GM18505 (cell line): ENCODE data around the gene BRICD5.
"Not testable (repeated sequence)": the region's sequence is repeated elsewhere in the genome, so short reads cannot be mapped to it uniquely, and the experiment has no call there.

Experiments used
- ATAC-seq: cut with Tn5 transposase; IDR thresholded peaks from one replicate; pipeline ENCODE4 v1.9.1; 2021; ENCODE audit not compliant: unreplicated experiment
- POLR2A ChIP-seq: IDR thresholded peaks from 4 replicates; pipeline ENCODE4 v1.6.1; 2011; ENCODE audit warnings: borderline replicate concordance; ENCODE audit not compliant: insufficient read depth, insufficient read length; ENCODE audit errors: extremely low read depth

Gene BRICD5

DNA sequence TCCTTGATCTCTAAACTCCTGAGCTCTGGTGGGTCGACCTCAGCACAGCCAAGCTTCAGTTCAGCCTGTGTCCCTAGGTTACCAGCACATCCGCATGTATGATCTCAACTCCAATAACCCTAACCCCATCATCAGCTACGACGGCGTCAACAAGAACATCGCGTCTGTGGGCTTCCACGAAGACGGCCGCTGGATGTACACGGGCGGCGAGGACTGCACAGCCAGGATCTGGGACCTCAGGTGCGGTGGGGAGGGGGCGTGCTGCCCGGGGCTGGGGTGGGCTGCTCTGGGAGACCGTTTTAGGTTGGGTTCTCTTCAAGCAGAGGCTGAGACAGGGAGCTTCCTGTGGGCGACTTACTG is 4.3 kb downstream of the BRICD5 start:
- TF ChIP-seq POLR2A = no peak
- no peak for ATAC-seq

DNA sequence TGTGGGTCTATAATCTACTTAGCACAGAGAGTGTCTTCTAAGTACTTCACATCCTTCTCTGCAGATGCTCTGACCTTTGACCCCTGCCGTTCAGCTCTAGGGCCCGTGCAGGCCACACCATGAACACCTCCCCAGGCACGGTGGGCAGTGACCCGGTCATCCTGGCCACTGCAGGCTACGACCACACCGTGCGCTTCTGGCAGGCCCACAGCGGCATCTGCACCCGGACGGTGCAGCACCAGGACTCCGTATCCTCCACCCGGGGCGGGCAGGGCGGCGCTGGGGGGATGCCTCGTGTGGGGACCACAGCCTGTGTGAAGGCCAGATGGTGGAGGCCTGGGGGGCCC is 4.7 kb downstream of the BRICD5 start:
- peak; percentile 9 for ATAC-seq
- no peak for TF ChIP-seq POLR2A

- ATAC-seq = peak; percentile 75
- peak; percentile 93 for TF ChIP-seq POLR2A
Measured at GRCh38 chr16:2205104-2205966, 5.3 kb downstream of the BRICD5 start, which contains the start of gene MLST8. MLST8 (plus strand) TSS chr16:2205454; CDS start chr16:2206086, 632 bp downstream.

GRCh38 chr16:2204416-2205103 is 6.1 kb downstream of the BRICD5 start:
- no peak for ATAC-seq
- no peak for TF ChIP-seq POLR2A

DNA sequence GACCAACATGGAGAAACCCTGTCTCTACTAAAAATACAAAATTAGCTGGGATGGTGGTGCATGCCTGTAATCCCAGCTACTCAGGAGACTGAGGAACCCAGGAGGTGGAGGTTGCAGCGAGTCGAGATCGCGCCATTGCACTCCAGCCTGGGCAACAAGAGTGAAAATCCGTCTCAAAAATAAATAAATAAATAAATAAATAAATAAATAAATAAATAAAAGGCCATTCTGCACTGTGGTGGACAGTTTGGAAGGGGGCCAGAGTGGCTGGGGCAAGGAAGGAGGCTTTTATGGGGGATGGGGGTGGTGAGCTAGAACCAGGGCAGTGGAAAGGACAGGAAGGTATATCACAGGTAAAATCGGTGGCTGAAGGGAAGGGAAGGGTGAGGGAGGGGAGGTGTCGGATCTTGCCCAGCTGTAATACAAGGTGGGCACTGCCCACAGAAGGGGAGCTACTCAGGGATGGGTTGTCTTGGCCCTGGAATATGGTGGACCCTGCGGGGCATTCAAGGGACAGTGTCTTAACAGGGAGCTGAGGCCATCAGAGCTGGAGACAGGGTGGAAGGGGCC is 7.5 kb downstream of the BRICD5 start:
- ATAC-seq = not testable (repeated sequence)

GRCh38 chr16:2200313-2200712 is 10.3 kb downstream of the BRICD5 start:
- ATAC-seq = no peak
- TF ChIP-seq POLR2A = no peak

GRCh38 chr16:2199621-2200139 is 11.0 kb downstream of the BRICD5 start:
- TF ChIP-seq POLR2A = no peak

GRCh38 chr16:2199095-2199494 is 11.6 kb downstream of the BRICD5 start:
- ATAC-seq = no peak
- TF ChIP-seq POLR2A = no peak

More at GRCh38 chr16:2199621-2200139, 11.0 kb downstream of the BRICD5 start:
- ATAC-seq = no peak

- ATAC-seq = no peak
- no peak for TF ChIP-seq POLR2A
Measured at GRCh38 chr16:2198283-2198682, 12.4 kb downstream of the BRICD5 start.

- TF ChIP-seq POLR2A = no peak
- no peak for ATAC-seq
Measured at GRCh38 chr16:2197765-2198164, 12.9 kb downstream of the BRICD5 start.

- ATAC-seq = no peak
- TF ChIP-seq POLR2A = no peak
Measured at GRCh38 chr16:2196981-2197511, 13.6 kb downstream of the BRICD5 start.

- no peak for ATAC-seq
- TF ChIP-seq POLR2A = no peak
Measured at GRCh38 chr16:2196162-2196980, 14.3 kb downstream of the BRICD5 start, which contains the start of gene CASKIN1. CASKIN1 (minus strand) TSS chr16:2196605; CDS start chr16:2196432, 173 bp downstream.
